HG03097 (cell line): Measurements from ENCODE around the gene PCSK2.

ENCODE experiments used
- ATAC-seq: cut with Tn5 transposase; IDR thresholded peaks from one replicate; pipeline ENCODE4 v1.9.1; 2021; ENCODE audit not compliant: unreplicated experiment, low FRiP score

The PCSK2 gene

DNA sequence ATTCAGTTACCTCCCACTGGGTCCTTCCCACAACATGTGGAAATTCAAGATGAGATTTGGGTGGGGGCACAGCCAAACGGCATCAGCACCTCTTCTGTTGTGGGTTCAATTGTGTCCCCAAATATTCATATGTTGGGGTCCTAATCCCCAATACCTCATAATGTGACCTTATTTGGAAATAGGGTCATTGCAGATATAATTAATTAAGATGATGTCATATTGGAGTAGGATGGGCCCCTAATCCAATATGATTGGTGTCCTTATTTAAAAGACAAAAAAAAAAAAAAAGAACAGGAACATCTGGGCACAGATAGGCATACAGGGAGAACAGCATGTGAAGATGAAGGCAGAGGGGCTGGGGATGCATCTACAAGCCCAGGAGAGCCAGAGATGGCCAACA, 214.9 kb downstream of the PCSK2 start:
- no peak for ATAC-seq

DNA sequence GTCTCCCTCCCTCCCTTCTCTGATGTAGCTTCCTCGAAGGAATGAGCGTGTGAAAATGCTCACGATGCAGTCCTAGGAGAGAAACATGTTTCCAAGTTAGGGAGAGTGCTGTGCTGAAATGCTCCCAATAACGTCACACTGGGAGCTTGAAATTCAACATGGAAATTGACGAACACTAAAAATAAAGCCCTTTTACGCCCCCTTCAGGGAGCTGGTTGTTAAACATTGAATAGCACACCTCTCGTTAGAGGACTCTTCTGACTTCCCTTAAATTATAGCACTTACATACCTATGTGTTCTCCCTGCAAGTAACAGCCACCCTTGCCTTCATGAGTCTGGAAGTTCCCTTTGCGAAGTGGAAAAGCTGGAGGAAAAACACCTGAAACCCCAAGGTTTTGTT, 215.7 kb downstream of the PCSK2 start:
- no peak for ATAC-seq

- ATAC-seq = no peak
These were observed 216.5 kb downstream of the PCSK2 start for GRCh38 chr20:17443131-17443858.

DNA sequence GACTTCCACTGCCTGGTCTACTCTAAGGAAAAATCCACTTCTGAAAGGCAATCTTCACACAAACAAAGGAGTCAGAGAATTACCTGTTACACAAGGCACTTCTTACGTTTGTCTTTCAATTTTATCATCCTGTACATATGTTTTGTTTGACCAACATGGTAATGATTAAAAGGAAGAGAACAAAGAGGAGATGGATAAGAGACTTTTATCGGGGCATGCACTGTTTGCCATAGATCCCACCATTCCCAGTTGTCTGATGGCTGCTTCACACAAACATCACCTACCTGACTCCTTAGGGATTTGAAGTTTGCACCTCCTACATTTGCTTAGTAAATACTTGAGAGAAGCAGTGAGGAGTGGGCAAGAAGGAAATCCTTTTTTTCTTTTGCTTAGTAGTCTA, 217.3 kb downstream of the PCSK2 start:
- ATAC-seq = no peak

DNA sequence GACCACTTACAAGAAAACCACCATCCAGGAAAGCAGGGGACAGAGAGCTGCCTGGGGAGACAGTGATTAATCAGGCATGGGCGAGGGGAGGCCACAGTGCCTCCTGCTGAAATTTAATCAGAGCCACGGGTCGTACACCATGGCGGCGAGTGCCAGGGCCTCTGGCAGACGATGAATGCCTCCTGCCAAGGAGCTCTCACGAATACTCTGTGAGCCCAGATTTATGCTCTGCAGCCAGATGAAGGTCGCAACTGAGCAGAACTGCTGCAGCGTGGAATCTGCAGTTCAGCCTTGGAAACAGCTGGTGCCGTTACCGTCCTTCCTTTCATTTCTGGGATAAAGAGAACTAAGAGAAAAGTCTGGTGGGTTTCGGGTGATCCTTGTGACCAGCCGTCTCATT, 218.7 kb downstream of the PCSK2 start:
- no peak for ATAC-seq

DNA sequence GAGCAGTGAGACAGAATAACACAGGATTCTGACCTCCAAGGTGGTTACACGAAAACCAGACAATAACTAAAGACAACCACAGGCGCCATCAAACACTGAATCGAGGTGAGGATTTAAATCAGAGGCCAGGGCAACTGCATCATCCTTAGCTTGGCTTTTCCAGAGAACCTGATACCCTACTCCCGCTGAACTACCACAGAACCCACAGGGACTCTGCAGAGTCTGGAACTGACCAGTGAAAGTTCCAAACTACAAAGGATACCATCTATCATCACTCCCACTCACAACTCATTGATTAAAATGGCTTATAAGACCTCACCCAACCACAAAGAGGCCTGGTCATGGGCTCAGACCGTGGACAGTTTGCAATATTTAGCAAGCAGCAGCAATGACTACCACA, 219.3 kb downstream of the PCSK2 start:
- ATAC-seq = no peak

DNA sequence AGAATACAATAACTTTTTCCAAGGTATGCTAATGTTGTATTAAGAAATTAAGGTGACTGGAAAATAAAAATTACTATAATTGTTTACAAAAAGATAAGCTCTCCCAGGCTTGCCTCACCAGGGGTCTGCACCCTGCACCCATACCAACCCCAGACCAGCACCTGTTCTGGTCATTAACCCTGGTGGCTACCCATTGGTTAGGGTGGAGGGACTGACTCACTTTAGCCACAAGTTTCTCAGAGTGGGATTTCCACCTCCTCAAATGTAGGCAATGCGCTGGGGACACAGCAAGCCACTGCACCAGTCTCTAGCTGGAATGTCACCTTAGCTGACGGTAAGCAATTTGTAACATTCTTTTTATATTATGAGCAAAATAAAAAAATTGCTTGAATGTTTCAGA, 221.2 kb downstream of the PCSK2 start:
- no peak for ATAC-seq

DNA sequence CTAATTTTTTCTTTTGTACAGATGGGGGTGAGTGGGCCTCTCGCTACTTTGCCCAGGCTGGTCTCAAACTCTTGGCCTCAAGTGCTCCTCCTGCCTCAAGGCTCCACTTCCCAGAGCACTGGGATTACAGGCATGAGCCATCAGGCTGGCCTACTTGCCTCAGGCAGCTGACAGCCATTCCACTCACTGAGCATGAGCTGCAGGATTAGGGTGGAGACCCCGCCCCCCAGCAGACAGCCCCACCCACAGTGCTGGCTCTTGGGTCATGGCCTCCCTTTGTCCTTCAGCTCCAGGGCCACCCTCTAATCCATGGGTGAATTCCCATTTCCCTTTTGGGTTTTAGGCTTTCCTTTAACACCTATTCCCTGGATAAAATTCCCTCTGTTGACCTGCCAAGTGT, 222.2 kb downstream of the PCSK2 start:
- ATAC-seq = no peak

DNA sequence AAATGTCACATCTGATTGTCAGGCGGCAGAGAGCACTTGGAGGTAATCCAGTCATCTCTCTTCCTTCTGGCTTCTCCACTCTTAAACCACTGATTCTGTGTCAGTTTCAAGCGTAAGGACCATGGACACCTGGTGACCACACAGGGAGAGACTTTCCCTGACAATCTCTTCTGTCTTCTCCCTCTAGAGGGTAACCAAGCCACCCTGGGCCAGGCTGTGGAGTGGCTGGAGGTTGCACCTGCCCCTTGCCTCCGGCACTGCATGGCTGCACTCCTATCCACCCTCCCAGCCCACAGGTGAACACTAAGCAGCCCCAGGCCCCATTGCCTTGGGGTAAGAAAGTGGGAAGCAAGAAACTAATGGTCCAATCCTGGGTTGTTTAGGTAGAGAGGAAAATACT, 225.6 kb downstream of the PCSK2 start:
- ATAC-seq = no peak

DNA sequence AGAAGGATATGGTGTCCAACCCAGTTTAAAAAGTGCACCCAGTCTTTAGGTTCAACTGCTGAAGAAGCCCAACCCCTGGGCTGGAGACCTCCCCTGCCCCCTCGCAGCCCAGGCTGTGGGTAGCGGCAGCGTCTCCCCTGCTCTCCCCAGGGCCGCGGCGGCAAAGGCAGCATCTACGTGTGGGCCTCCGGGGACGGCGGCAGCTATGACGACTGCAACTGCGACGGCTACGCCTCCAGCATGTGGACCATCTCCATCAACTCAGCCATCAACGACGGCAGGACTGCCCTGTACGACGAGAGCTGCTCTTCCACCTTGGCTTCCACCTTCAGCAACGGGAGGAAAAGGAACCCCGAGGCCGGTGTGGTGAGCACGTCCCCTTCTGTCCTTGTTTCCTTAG, 226.8 kb downstream of the PCSK2 start:
- ATAC-seq = no peak

- no peak for ATAC-seq
These were observed 229.4 kb downstream of the PCSK2 start for GRCh38 chr20:17456279-17456678.

DNA sequence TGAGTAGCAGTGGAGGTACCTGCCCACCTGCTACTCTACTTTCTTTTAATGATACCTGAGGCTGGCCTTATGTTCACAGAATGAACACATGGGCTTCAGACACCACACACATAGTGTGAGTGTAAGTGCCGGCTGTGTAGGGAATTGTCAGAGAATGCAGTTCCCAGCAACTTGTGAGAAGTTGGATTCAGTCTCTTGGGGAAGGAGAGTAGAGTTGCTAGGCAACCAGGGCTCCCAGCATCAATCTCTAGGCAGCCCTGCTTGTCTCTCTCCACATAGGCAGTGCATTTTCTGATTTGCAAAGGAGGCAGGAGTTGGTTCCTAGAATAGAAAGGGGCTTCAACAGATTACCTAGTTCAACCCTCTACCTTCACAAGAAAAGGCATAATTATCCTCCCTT, 230.2 kb downstream of the PCSK2 start:
- ATAC-seq = no peak

DNA sequence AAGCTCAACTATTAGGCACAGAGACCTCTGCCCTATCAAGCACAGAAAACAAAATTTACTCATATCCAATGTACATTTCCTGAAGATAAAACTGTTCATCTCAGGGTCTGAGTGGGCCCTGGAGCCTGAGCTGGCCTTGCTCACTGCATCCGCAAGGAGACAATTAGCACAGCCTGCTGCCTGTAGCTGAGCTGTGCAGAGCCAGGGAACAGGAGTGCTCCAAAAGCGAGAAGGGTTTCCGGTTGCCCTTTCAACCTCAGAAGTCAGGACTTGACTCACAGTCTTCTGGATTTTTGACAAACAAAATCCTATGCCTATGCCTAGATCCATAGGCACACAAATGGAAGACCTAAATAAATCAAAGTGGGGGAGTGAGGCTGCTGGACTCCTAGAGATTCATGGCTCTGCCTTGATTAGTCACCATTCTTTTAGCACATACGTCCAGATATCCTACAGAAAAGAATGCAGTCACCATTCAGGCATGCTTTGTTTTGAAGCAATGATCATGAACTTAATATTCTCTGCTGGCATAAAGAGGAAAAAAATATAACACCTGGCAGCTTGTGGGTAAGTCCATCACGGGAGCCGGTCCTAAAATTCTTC, 230.8 kb downstream of the PCSK2 start:
- ATAC-seq = no peak

DNA sequence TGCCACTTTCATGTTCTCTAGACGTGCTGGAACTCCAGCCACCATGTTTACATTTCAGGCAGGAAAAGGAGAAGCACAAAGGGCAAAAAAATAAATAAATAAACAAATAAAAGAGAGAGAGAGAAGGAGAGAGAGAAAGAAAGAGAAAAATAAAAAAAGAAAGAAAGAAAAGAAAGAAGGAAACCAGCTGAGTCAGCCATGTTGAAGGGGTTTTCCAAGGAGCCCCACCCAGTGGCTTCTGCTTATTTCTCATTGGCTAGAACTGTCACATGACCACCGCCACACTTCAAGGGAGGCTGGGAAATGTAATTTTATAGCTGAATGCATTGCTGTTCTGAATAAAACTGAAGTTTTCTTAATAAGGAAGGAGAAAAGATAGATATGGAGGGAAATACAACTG, 233.3 kb downstream of the PCSK2 start:
- no peak for ATAC-seq

GRCh38 chr20:17461941-17462340, 235.1 kb downstream of the PCSK2 start:
- ATAC-seq = no peak

- no peak for ATAC-seq
These were observed 236.9 kb downstream of the PCSK2 start for GRCh38 chr20:17463711-17464110.

DNA sequence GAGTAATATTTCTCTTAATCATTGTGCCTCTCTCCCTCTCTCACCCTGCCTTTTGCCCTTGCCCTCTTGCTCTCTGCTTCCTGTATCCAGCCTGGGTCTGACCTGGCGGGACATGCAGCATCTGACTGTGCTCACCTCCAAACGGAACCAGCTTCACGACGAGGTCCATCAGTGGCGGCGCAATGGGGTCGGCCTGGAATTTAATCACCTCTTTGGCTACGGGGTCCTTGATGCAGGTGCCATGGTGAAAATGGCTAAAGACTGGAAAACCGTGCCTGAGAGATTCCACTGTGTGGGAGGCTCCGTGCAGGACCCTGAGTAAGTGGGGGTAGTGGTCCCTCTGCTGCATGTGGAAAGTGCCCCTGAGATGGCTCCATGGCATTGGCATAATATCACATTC, 238.4 kb downstream of the PCSK2 start:
- ATAC-seq = no peak

DNA sequence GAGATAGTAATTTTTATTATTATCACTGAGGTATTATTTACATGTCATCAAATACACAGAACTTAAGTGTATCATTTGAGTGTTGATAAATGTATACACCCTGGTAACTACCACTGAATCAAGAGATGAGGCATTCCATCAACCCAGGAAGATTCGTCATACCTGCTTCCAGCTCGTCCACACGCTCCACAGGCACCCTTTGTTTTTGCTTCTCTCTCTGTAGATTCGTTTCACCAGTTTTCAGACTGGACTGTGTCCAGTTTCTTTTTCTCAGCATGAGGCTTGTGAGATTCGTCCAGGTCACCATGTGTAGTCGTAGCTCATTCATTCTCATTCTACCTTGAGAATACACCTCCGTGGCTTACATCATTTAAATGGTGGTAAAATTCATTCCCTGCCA, 239.8 kb downstream of the PCSK2 start:
- ATAC-seq = no peak

GRCh38 chr20:17467120-17467655, 240.3 kb downstream of the PCSK2 start:
- no peak for ATAC-seq

DNA sequence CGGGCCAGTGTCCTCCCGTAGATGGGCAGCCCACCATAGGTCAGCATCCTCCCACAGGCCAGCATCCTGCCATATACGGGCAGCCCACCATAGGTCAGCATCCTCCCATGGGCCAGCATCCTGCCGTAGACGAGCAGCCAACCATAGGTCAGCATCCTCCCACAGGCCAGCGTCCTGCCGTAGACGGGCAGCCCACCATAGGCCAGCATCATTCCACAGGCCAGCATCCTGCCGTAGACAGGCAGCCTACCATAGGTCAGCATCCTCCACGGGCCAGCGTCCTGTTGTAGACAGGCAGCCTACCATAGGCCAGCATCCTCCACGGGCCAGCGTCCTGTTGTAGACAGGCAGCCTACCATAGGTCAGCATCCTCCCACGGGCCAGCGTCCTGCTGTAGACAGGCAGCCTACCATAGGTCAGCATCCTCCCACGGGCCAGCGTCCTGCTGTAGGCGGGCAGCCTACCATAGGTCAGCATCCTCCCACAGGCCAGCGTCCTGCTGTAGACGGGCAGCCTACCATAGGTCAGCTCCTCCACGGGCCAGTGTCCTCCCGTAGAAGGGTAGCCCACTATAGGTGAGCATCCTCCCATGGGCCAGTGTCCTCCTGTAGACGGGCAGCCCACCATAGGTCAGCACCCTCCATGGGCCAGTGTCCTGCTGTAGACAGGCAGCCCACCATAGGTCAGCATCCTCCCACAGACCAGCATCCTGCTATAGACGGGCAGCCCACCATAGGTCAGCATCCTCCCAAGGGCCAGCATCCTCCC, 241.4 kb downstream of the PCSK2 start:
- no peak for ATAC-seq

DNA sequence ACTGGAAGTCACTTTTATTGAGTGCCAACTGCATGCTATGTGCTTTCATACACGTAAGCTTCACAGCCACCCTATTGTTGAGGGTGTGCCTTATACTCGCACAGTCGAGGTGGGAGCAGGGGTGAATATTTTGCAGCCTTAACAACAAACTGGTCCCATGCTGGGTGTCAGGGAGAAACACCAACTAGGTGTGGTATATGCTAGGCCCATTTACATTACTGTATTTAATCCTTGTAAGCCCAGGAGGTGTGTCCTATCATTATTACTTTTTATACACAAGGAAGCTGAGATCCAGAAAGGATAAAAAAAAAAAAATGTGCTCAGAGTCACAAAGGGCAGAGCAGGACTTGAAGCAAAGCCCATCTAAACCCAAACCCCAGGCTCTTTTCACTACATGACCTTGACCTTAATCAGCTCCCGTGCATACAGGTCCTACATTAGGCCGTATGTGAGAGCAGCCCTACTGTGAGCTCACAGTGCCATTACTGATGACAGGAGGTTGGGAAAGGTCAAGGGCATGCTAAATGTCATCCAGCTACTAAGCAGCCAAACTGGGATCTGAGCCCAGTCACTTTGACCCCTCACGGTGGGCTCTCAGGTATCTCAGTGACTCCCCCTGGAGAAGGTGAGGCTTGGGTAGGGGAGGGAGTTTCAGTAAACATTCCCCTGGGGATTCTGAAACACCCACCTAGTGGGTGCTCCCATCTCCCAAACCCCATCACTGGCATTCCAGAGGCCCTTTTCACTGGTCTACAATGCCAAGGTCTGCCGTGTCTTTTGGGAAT, 242.6 kb downstream of the PCSK2 start:
- ATAC-seq = no peak
